ENCODE measurements around the gene ANXA3. TPM values are rescaled to one million over a fixed set of nuclear protein-coding genes. Genes with fewer than 3 reads are reported as not detected.

ANXA3 gene
- polyA plus RNA-seq, 1 of the 3 experiments (the other 2 are of a cell fraction) = 13.8 TPM

- H3K9ac ChIP-seq = no peak overlapping the region
- H3K4me1 ChIP-seq (ENCODE audit: control insufficient read depth in 1 of 2, insufficient read depth in 2 of 2, low read depth in 1 of 2, low read length in 1 of 2) = peaks cover 0 to 9% of the 10 kb centered on the region in 2 experiments; a peak in 1 of 4 replicates
- no peaks in the 10 kb centered on the region for H3K79me2 ChIP-seq (ENCODE audit: insufficient read depth)
- no peak overlapping the region for H3K27ac ChIP-seq (ENCODE audit: low read depth in 2 of 2, low read length in 1 of 2)
- peaks cover 0 to 4% of the 10 kb centered on the region in 2 experiments for H3K36me3 ChIP-seq (replicated peaks in 1 of 2; ENCODE audit: control insufficient read depth in 1 of 2, insufficient read depth in 2 of 2, low read length in 1 of 2)
- no peak for TF ChIP-seq SMC3 (IDR thresholded peaks at IDR 0.05; ENCODE audit: low read depth, low read length)
- no peak for TF ChIP-seq MXI1 (IDR thresholded peaks at IDR 0.05; ENCODE audit: low read depth, low read length)
- TF ChIP-seq USF1 (IDR thresholded peaks at IDR 0.05; ENCODE audit: borderline replicate concordance, low read depth) = no peak
- no peak for TF ChIP-seq TCF12 (IDR thresholded peaks at IDR 0.05)
- ChIA-PET CTCF (interaction anchor here (1.1 to 7.6 kb wide), 2 partner anchors 14 to 253 kb away, joined by 3 to 80 read pairs; no protein-coding TSS in a partner anchor), POLR2A (no interaction called here)
- no peak overlapping the region for H3K4me2 ChIP-seq
- no peaks in the 10 kb centered on the region for H3K27me3 ChIP-seq (ENCODE audit: insufficient read depth)
- H3K9me3 ChIP-seq = no peaks in the 10 kb centered on the region
- H3K4me3 ChIP-seq (ENCODE audit: low read depth in 2 of 2, low read length in 1 of 2) = no peak overlapping the region
- no peaks in the 10 kb centered on the region for H3K9me2 ChIP-seq
- H4K20me1 ChIP-seq (ENCODE audit: insufficient read depth) = no peaks in the 10 kb centered on the region
- peaks cover 5% of the 10 kb centered on the region for H3F3A ChIP-seq (replicated peaks; ENCODE audit: insufficient read depth)
- 81% methylated on average over 4 of the region's 4 CpGs for WGBS (ENCODE audit: low lambda C conversion rate)
- no peak for DNase-seq
- H2AFZ ChIP-seq (ENCODE audit: low read depth) = no peak overlapping the region
Observed at GRCh38 chr4:78609580-78609979, 58.0 kb downstream of the ANXA3 start.

GRCh38 chr4:78610546-78611214 lies 59.1 kb downstream of the ANXA3 start:
- ChIA-PET POLR2A (interaction anchor here (0.6 kb wide), 1 partner anchor 1053 kb away, joined by 3 read pairs; no protein-coding TSS in a partner anchor), CTCF (interaction anchor here (7.6 kb wide), 1 partner anchor 252 kb away, joined by 80 read pairs; no protein-coding TSS in a partner anchor)
- TF ChIP-seq GATA2 (CRISPR knock-in tag; IDR thresholded peaks at IDR 0.05) = no peak
- peak; percentile 84 for TF ChIP-seq TCF12 (IDR thresholded peaks at IDR 0.05)
- 0 out of 2 replicates have a peak, but pooled peaks have one; percentile 2 for TF ChIP-seq FOSL2 (IDR thresholded peaks at IDR 0.05; ENCODE audit: borderline replicate concordance, low read depth)
- TF ChIP-seq RAD21 (IDR thresholded peaks at IDR 0.05; ENCODE audit: low read length) = no peak
- TF ChIP-seq PBX3 (IDR thresholded peaks at IDR 0.05) = peak; percentile 92
- peak; percentile 48; the same call in 1 of the 2 replicates for TF ChIP-seq JUND (IDR thresholded peaks at IDR 0.05)
- peak in 1 of 2 experiments; percentile 55; a peak in 1 of 4 replicates for TF ChIP-seq EP300 (IDR thresholded peaks at IDR 0.05; ENCODE audit: borderline replicate concordance in 1 of 2, low read depth in 1 of 2, low read length in 1 of 2)
- TF ChIP-seq FOXJ3 (CRISPR knock-in tag; IDR thresholded peaks at IDR 0.05) = no peak
- no peak for TF ChIP-seq ZBTB33 (IDR thresholded peaks at IDR 0.05; ENCODE audit: borderline replicate concordance, low read depth)
- no peak for TF ChIP-seq MAX (IDR thresholded peaks at IDR 0.05; ENCODE audit: low read depth)
- H3K79me2 ChIP-seq (ENCODE audit: insufficient read depth) = no peaks in the 10 kb centered on the region
- H3K4me3 ChIP-seq (ENCODE audit: low read depth in 2 of 2, low read length in 1 of 2) = no peak overlapping the region
- H3K36me3 ChIP-seq (replicated peaks in 1 of 2; ENCODE audit: control insufficient read depth in 1 of 2, insufficient read depth in 2 of 2, low read length in 1 of 2) = peaks cover 0 to 4% of the 10 kb centered on the region in 2 experiments
- H3K9me3 ChIP-seq = no peaks in the 10 kb centered on the region
- peaks cover 5% of the 10 kb centered on the region for H3F3A ChIP-seq (replicated peaks; ENCODE audit: insufficient read depth)
- DNase-seq = no peak
- H3K27ac ChIP-seq (ENCODE audit: low read depth in 2 of 2, low read length in 1 of 2) = peak overlapping the region; percentile 25 to 65; a peak in 2 of 4 replicates
- H3K4me1 ChIP-seq (ENCODE audit: control insufficient read depth in 1 of 2, insufficient read depth in 2 of 2, low read depth in 1 of 2, low read length in 1 of 2) = peaks cover 0 to 9% of the 10 kb centered on the region in 2 experiments; a peak in 1 of 4 replicates
- no peak overlapping the region for H3K4me2 ChIP-seq
- H4K20me1 ChIP-seq (ENCODE audit: insufficient read depth) = no peaks in the 10 kb centered on the region
- no peaks in the 10 kb centered on the region for H3K27me3 ChIP-seq (ENCODE audit: insufficient read depth)
- no peak overlapping the region for H2AFZ ChIP-seq (ENCODE audit: low read depth)
- H3K9ac ChIP-seq = no peak overlapping the region
- no peaks in the 10 kb centered on the region for H3K9me2 ChIP-seq
- 67% methylated on average over 3 of the region's 3 CpGs for WGBS (ENCODE audit: low lambda C conversion rate)
